Endothelial cell of umbilical vein (primary cell): ENCODE measurements around the gene ANKS1A. TPM values are rescaled to one million over a fixed set of nuclear protein-coding genes. Genes with fewer than 3 reads are reported as not detected.

Experiments
- BruUV-seq: library from RNA; stranded (reverse); fragments of 400-500 nt; replicated peaks from 2 replicates; lab custom pipeline; 2021; lab: Mats Ljungman, UMichigan
- CTCF ChIA-PET: fragments of 300-600, 350-600 bp; sonication (Branson Sonifier 250); formaldehyde crosslinking; loops from one replicate; lab custom pipeline; 2021; ENCODE audit warnings: antibody characterized with exemption, inconsistent platforms; lab: Charles Lee
- POLR2A ChIA-PET: fragments of 300-600, 350-600 bp; sonication (Branson Sonifier 250); formaldehyde crosslinking; loops from one replicate; lab custom pipeline; 2021; ENCODE audit warnings: antibody characterized with exemption, inconsistent platforms; lab: Charles Lee
- DNase-seq: peaks from one replicate; pipeline ENCODE4 v3.0.0-alpha.2; 2011; ENCODE audit warnings: low read depth, low spot score
- FAIRE-seq: peaks from 2 replicates; lab custom pipeline; 2011; peaks lifted over from hg19 to GRCh38; lab: Jason Lieb, UNC
- H2AFZ ChIP-seq: 2 replicates; pipeline ENCODE4 v1.6.0; 2012; ENCODE audit warnings: low read depth, low read length, control low read depth, inconsistent platforms
- H3K27ac ChIP-seq: 2 replicates; pipeline ENCODE4 v1.5.1; 2011; ENCODE audit warnings: low read depth, mild to moderate bottlenecking, control low read depth, low read length, moderate library complexity; ENCODE audit not compliant: insufficient read depth
- H3K27me3 ChIP-seq, 2 experiments: 2 replicates each; pipeline versions ENCODE4 v1.6.0 to v1.6.1; 2011; ENCODE audit warnings: low read length in 2 of 2, mixed read lengths in 1 of 2; ENCODE audit not compliant: control insufficient read depth in 2 of 2, insufficient read depth in 2 of 2
- H3K36me3 ChIP-seq, 2 experiments: 2 replicates in 1 of 2; 3 replicates in 1 of 2; pipeline ENCODE4 v1.5.1; 2011; ENCODE audit warnings: low read length in 2 of 2, mild to moderate bottlenecking in 1 of 2, moderate library complexity in 1 of 2; ENCODE audit not compliant: control insufficient read depth in 2 of 2, insufficient read depth in 2 of 2; ENCODE audit errors: extremely low read depth in 1 of 2
- H3K4me1 ChIP-seq: 3 replicates; pipeline ENCODE4 v1.5.1; 2011; ENCODE audit warnings: mild to moderate bottlenecking, low read length; ENCODE audit not compliant: control insufficient read depth, insufficient read depth; ENCODE audit errors: extremely low read depth
- H3K4me2 ChIP-seq: 2 replicates; pipeline ENCODE4 v1.6.1; 2011; ENCODE audit warnings: low read length, control low read depth, mixed read lengths; ENCODE audit not compliant: insufficient read depth
- H3K4me3 ChIP-seq, 3 experiments: fragments of 200-600 bp in 1 of 3; sonication (generic), shearing (Covaris generic) in 1 of 3; replicated peaks in 1 of 3; 2 replicates each; pipeline ENCODE4 v1.5.1; 2011 to 2016; ENCODE audit warnings: control low read depth in 3 of 3, low read length in 3 of 3, mild to moderate bottlenecking in 2 of 3, inconsistent platforms in 1 of 3, low read depth in 1 of 3, moderate library complexity in 1 of 3; ENCODE audit not compliant: insufficient read depth in 1 of 3
- H3K79me2 ChIP-seq: 2 replicates; pipeline ENCODE4 v1.6.0; 2012; ENCODE audit warnings: low read length, inconsistent platforms; ENCODE audit not compliant: control insufficient read depth, insufficient read depth
- H3K9ac ChIP-seq: replicated peaks from 2 replicates; pipeline ENCODE3; 2011; ENCODE audit warnings: low read length, control low read depth; ENCODE audit not compliant: insufficient read depth; ENCODE audit errors: extremely low read depth
- H3K9me1 ChIP-seq: replicated peaks from 3 replicates; pipeline ENCODE4 v1.6.0; 2011; ENCODE audit warnings: mild to moderate bottlenecking, low read length; ENCODE audit not compliant: control insufficient read depth, insufficient read depth; ENCODE audit errors: extremely low read depth
- H3K9me3 ChIP-seq: replicated peaks from 2 replicates; pipeline ENCODE4 v1.5.1; 2012; ENCODE audit warnings: low read length, inconsistent platforms; ENCODE audit not compliant: control insufficient read depth, insufficient read depth
- H4K20me1 ChIP-seq: replicated peaks from 2 replicates; pipeline ENCODE3; 2011; ENCODE audit warnings: mild to moderate bottlenecking, low read length; ENCODE audit not compliant: control insufficient read depth, insufficient read depth; ENCODE audit errors: extremely low read depth
- CTCF ChIP-seq, 2 donors: IDR thresholded peaks; 1 replicate in 1 of 2; 2 replicates in 1 of 2; pipeline ENCODE4 v1.5.1; 2011; ENCODE audit warnings: low read length in 2 of 2, mild to moderate bottlenecking in 2 of 2, moderate library complexity in 2 of 2, control low read depth in 1 of 2, inconsistent platforms in 1 of 2, low read depth in 1 of 2; ENCODE audit not compliant: insufficient read depth in 1 of 2; ENCODE audit errors: extremely low read depth in 1 of 2
- EZH2 ChIP-seq: IDR thresholded peaks from 2 replicates; pipeline ENCODE4 v1.6.1; 2012; ENCODE audit warnings: borderline replicate concordance, low read depth, mild to moderate bottlenecking, moderate library complexity, low read length, inconsistent platforms; ENCODE audit not compliant: severe bottlenecking
- FOS ChIP-seq: IDR thresholded peaks from 2 replicates; pipeline ENCODE4 v1.6.1; 2011; ENCODE audit warnings: mild to moderate bottlenecking, low read length, moderate library complexity, borderline replicate concordance; ENCODE audit not compliant: insufficient read depth
- GATA2 ChIP-seq: IDR thresholded peaks from 2 replicates; pipeline ENCODE4 v1.7.0; 2011; ENCODE audit warnings: low read depth, mild to moderate bottlenecking, moderate library complexity, mixed read lengths, low read length; ENCODE audit not compliant: insufficient read length, insufficient read depth
- JUN ChIP-seq: IDR thresholded peaks from 2 replicates; pipeline ENCODE4 v1.6.1; 2011; ENCODE audit warnings: borderline replicate concordance, low read depth; ENCODE audit not compliant: insufficient read length, insufficient read depth
- MAX ChIP-seq: IDR thresholded peaks from 2 replicates; pipeline ENCODE4 v1.6.1; 2011; ENCODE audit not compliant: insufficient read depth, insufficient read length
- MYC ChIP-seq: IDR thresholded peaks from one replicate; pipeline ENCODE4 v1.6.1; 2011; ENCODE audit warnings: mild to moderate bottlenecking, low read depth, low read length
- POLR2A ChIP-seq: IDR thresholded peaks from 2 replicates; pipeline ENCODE4 v1.6.1; 2012; ENCODE audit warnings: low read depth, mild to moderate bottlenecking, control low read depth, low read length
- POLR2AphosphoS5 ChIP-seq: IDR thresholded peaks from 2 replicates; pipeline ENCODE4 v1.6.1; 2012; ENCODE audit warnings: low read depth, mild to moderate bottlenecking, control low read depth, low read length, moderate library complexity; ENCODE audit not compliant: insufficient read depth
- dilution Hi-C: fragments of 300-500 bp; cut with MboI; formaldehyde crosslinking; loops from one replicate; pipeline ENCODE4 v1.15.0; 2019; ENCODE audit warnings: low sequenced_read_pairs; ENCODE audit not compliant: extremely low pct_ligation_motif_present
- intact Hi-C: fragments of 100-400 bp; cut with micrococcal nuclease; formaldehyde crosslinking; loops from one replicate; pipeline ENCODE4 v1.10.0; 2022
- polyA plus RNA-seq, 4 experiments: library from polyadenylated mRNA; depleted of rRNA in 3 of 4; stranded (reverse) in 3 of 4; unstranded in 1 of 4; fragments of >200 nt; gene quantifications; 2 replicates each; pipeline versions ENCODE4 v1.2.1 to v1.2.3, GENCODE V29; 2011 to 2012; ENCODE audit warnings: missing spikeins in 1 of 4
- total RNA-seq: library from RNA; stranded (reverse); gene quantifications from 2 replicates; pipeline ENCODE4 v1.2.3, GENCODE V29; 2021

Gene ANKS1A
- total and polyA plus RNA-seq, 2 donors (not counting 3 experiments of a cell fraction or from before 2014, with no cell fraction given): 8.9 to 26.1 TPM

- no TSS peak for BruUV-seq
- Histone ChIP-seq H3K9me3 (no peaks in the 10 kb centered on the region), H3K79me2 (no peaks in the 10 kb centered on the region), H3K4me1 (peaks cover 55% of the 10 kb centered on the region), H4K20me1 (no peaks in the 10 kb centered on the region), H3K4me2 (no peak overlapping the region), H3K27me3 (no peaks in the 10 kb centered on the region), H3K4me3 (no peak overlapping the region), H3K9ac (no peak overlapping the region), H3K9me1 (no peaks in the 10 kb centered on the region), H3K36me3 (no peaks in the 10 kb centered on the region), H3K27ac (no peak overlapping the region), H2AFZ (no peak overlapping the region)
- dilution Hi-C loops: no loop called here
- intact Hi-C loops: no loop called here
- CTCF ChIA-PET: interaction anchor here (0.8 to 2.2 kb wide), 5 partner anchors 9 to 104 kb away, joined by 3 to 11 read pairs (median 4); no protein-coding TSS in a partner anchor
- no peak for TF ChIP-seq FOS
- TF ChIP-seq MAX: no peak
- TF ChIP-seq EZH2: no peak
- TF ChIP-seq POLR2A: no peak
- TF ChIP-seq JUN: no peak
- no peak for TF ChIP-seq CTCF (IDR thresholded peaks at IDR 0.05; ENCODE audit: extremely low read depth in 1 of 2, insufficient read depth in 1 of 2, low read depth in 1 of 2, low read length in 2 of 2)
- TF ChIP-seq POLR2AphosphoS5: no peak
- TF ChIP-seq MYC: no peak
- no peak for TF ChIP-seq GATA2
- POLR2A ChIA-PET: no interaction called here
- FAIRE-seq: no peak
- DNase-seq: no peak
Observed at GRCh38 chr6:35023091-35024000, 134.3 kb downstream of the ANKS1A start.
